GM12874 (cell line): ENCODE measurements around the gene RNF220.

Source experiments
- CTCF ChIP-seq: IDR thresholded peaks from 2 replicates; pipeline ENCODE4 v1.5.1; 2011; ENCODE audit warnings: low read depth, mild to moderate bottlenecking, control low read depth, low read length, moderate library complexity; ENCODE audit not compliant: insufficient read depth

Gene RNF220

GRCh38 chr1:44553127-44553758, 148.2 kb downstream of the RNF220 start:
- TF ChIP-seq CTCF: no peak

GRCh38 chr1:44553771-44554170, 148.7 kb downstream of the RNF220 start:
- no peak for TF ChIP-seq CTCF

- TF ChIP-seq CTCF: no peak
Observed at GRCh38 chr1:44554706-44555105, 149.7 kb downstream of the RNF220 start.

- no peak for TF ChIP-seq CTCF
Observed at GRCh38 chr1:44557778-44558177, 152.7 kb downstream of the RNF220 start.

GRCh38 chr1:44558883-44559282, 153.8 kb downstream of the RNF220 start:
- no peak for TF ChIP-seq CTCF

- TF ChIP-seq CTCF: no peak
Observed at GRCh38 chr1:44559330-44559729, 154.3 kb downstream of the RNF220 start.

- TF ChIP-seq CTCF: no peak
Observed at GRCh38 chr1:44559913-44560312, 154.9 kb downstream of the RNF220 start.
